Measurements from ENCODE around the gene ZNF407.

Gene ZNF407

DNA sequence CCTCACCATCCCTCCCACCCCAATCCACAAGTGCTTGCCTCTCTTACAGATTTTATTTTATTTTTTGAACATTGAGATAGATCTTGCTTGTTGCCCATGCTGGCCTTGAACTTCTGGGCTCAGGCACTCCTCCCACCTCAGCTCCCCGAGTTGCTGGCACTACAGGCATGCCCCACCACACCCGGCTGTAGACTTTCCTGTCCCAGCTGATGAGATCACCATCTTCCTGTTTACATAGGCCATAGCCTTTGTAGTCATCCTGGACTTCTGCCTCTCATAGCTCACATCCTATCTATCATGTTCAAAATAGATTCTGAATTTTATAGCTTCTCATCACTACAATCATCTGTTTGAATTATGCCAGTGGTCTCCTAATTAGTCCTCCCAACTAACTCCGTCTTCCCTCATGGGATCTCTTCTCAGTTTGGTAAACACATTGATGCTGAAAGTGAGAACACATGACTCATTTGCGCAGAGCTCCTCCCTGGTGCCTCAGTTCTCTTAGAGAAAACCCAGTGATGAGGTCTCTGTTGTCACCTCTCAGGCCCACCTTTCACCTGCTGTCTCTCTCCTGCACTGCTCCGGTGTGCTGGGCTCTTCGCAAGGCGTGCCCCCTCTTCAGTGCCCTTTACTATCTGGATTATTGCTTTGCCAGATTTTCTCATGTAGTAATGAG is 243.0 kb downstream of the ZNF407 start:
- Histone ChIP-seq H4K20me1 (ENCODE audit: low read depth, low read length) (no peaks in the 10 kb centered on the region), H3K9ac (ENCODE audit: low read length) (no peak overlapping the region), H3K27me3 (ENCODE audit: low read length) (no peaks in the 10 kb centered on the region), H3K9me3 (ENCODE audit: insufficient read depth, low read length) (no peaks in the 10 kb centered on the region), H2AFZ (ENCODE audit: low read depth, low read length, severe bottlenecking) (no peak overlapping the region), H3K36me3 (ENCODE audit: low read length) (no peaks in the 10 kb centered on the region), H3K79me2 (ENCODE audit: insufficient read depth, low read length) (no peaks in the 10 kb centered on the region), H3K9me2 (replicated peaks; ENCODE audit: insufficient read depth, low read length) (no peaks in the 10 kb centered on the region), H3K4me2 (ENCODE audit: low read depth, low read length, poor library complexity, severe bottlenecking) (no peak overlapping the region), H3K27ac (ENCODE audit: low read depth, low read length) (no peak overlapping the region), H3F3A (ENCODE audit: insufficient read depth) (no peaks in the 10 kb centered on the region), H3K4me3 (ENCODE audit: insufficient read depth, low read length, poor library complexity, severe bottlenecking) (no peak overlapping the region)
- no peak for TF ChIP-seq EZH2phosphoT487 (conservative IDR thresholded peaks at IDR 0.05; ENCODE audit: low read length)
- TF ChIP-seq, protein P1, sequence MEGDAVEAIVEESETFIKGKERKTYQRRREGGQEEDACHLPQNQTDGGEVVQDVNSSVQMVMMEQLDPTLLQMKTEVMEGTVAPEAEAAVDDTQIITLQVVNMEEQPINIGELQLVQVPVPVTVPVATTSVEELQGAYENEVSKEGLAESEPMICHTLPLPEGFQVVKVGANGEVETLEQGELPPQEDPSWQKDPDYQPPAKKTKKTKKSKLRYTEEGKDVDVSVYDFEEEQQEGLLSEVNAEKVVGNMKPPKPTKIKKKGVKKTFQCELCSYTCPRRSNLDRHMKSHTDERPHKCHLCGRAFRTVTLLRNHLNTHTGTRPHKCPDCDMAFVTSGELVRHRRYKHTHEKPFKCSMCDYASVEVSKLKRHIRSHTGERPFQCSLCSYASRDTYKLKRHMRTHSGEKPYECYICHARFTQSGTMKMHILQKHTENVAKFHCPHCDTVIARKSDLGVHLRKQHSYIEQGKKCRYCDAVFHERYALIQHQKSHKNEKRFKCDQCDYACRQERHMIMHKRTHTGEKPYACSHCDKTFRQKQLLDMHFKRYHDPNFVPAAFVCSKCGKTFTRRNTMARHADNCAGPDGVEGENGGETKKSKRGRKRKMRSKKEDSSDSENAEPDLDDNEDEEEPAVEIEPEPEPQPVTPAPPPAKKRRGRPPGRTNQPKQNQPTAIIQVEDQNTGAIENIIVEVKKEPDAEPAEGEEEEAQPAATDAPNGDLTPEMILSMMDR (IDR thresholded peaks at IDR 0.05; ENCODE audit: insufficient read depth, low read length, poor library complexity, severe bottlenecking) = no peak

DNA sequence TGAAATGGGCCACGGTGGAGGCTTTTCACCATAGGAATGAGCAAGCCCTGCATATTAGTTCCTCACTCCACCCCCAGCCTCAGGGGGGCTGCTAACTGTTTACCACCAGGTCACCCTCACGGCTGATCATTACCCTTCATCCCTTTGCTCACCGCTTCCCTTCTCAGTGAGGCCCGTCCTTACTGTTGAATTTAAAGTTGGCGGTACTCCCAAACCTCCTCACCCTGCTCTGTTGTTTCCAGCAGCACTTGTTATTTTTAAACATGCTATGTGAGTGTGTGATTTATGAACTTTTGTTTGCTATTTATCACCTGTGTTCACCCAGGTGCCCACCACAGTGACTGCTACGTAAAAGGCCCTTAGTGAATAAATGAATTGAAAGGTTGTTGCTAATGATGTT is 243.6 kb downstream of the ZNF407 start:
- no peaks in the 10 kb centered on the region for H3K79me2 ChIP-seq (ENCODE audit: insufficient read depth, low read length)
- H3F3A ChIP-seq (ENCODE audit: insufficient read depth) = no peaks in the 10 kb centered on the region
- H3K36me3 ChIP-seq (ENCODE audit: low read length) = no peaks in the 10 kb centered on the region
- H3K9me3 ChIP-seq (ENCODE audit: insufficient read depth, low read length) = no peaks in the 10 kb centered on the region
- no peak overlapping the region for H3K9ac ChIP-seq (ENCODE audit: low read length)
- no peak overlapping the region for H3K27ac ChIP-seq (ENCODE audit: low read depth, low read length)
- TF ChIP-seq, protein P1 (IDR thresholded peaks at IDR 0.05; ENCODE audit: insufficient read depth, low read length, poor library complexity, severe bottlenecking) = no peak
- TF ChIP-seq EZH2phosphoT487 (conservative IDR thresholded peaks at IDR 0.05; ENCODE audit: low read length) = no peak
- no peak overlapping the region for H2AFZ ChIP-seq (ENCODE audit: low read depth, low read length, severe bottlenecking)
- no peaks in the 10 kb centered on the region for H4K20me1 ChIP-seq (ENCODE audit: low read depth, low read length)
- no peaks in the 10 kb centered on the region for H3K27me3 ChIP-seq (ENCODE audit: low read length)
- no peak overlapping the region for H3K4me2 ChIP-seq (ENCODE audit: low read depth, low read length, poor library complexity, severe bottlenecking)
- no peak overlapping the region for H3K4me3 ChIP-seq (ENCODE audit: insufficient read depth, low read length, poor library complexity, severe bottlenecking)
- no peaks in the 10 kb centered on the region for H3K9me2 ChIP-seq (replicated peaks; ENCODE audit: insufficient read depth, low read length)

DNA sequence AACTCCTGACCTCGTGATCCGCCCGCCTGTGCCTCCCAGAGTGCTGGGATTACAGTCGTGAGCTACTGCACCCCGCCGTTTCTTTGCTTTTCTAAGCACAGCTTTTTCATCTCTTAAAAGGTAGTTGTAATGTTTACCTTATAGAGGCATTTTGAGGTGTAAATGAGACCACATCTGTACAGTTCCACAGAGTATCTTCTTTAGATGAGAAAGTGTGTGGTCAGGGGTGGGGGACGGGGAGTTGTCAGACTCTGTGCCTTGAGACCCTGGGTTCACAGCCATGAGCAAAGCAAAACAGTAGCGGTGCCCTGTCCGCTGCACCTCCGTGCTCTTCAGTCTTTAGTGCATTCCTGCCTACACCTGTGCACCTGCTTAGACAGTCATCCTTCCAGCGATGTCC is 251.6 kb downstream of the ZNF407 start:
- Histone ChIP-seq H3K27ac (ENCODE audit: low read depth, low read length) (no peak overlapping the region), H3K36me3 (ENCODE audit: low read length) (no peaks in the 10 kb centered on the region; the same call in 1 of the 2 replicates)

More for the DNA sequence above, 251.6 kb downstream of the ZNF407 start:
- TF ChIP-seq, protein P1 (IDR thresholded peaks at IDR 0.05; ENCODE audit: insufficient read depth, low read length, poor library complexity, severe bottlenecking) = no peak
- TF ChIP-seq EZH2phosphoT487 (conservative IDR thresholded peaks at IDR 0.05; ENCODE audit: low read length) = no peak
- H3K4me3 ChIP-seq (ENCODE audit: insufficient read depth, low read length, poor library complexity, severe bottlenecking) = no peak overlapping the region
- no peaks in the 10 kb centered on the region for H3K79me2 ChIP-seq (ENCODE audit: insufficient read depth, low read length)
- H4K20me1 ChIP-seq (ENCODE audit: low read depth, low read length) = 0 out of 2 replicates have a peak, but pooled peaks cover 2% of the 10 kb centered on the region
- no peak overlapping the region for H2AFZ ChIP-seq (ENCODE audit: low read depth, low read length, severe bottlenecking)
- no peaks in the 10 kb centered on the region for H3K27me3 ChIP-seq (ENCODE audit: low read length)
- H3K9ac ChIP-seq (ENCODE audit: low read length) = no peak overlapping the region
- H3K9me3 ChIP-seq (ENCODE audit: insufficient read depth, low read length) = no peaks in the 10 kb centered on the region
- no peak overlapping the region for H3K4me2 ChIP-seq (ENCODE audit: low read depth, low read length, poor library complexity, severe bottlenecking)
- no peaks in the 10 kb centered on the region for H3K9me2 ChIP-seq (replicated peaks; ENCODE audit: insufficient read depth, low read length)
- no peaks in the 10 kb centered on the region; the same call in 1 of the 2 replicates for H3F3A ChIP-seq (ENCODE audit: insufficient read depth)
